K562 (cell line): ENCODE measurements around the gene ADGRB2. TPM values are rescaled to one million over a fixed set of nuclear protein-coding genes. Genes with fewer than 3 reads are reported as not detected.

Experiments
- ATAC-seq: fragments of 200-7000 bp; cut with Tn5 transposase; 3 replicates; pipeline ENCODE4 v1.9.1; 2020; ENCODE audit warnings: moderate library complexity
- BruUV-seq: library from RNA; stranded (reverse); fragments of 400-500 nt; replicated peaks from 2 replicates; lab custom pipeline; 2021; lab: Mats Ljungman, UMichigan
- CTCF ChIA-PET: fragments of 300-600 bp; formaldehyde crosslinking; extraction: SDS; loops from one replicate; lab custom pipeline; 2021; ENCODE audit warnings: low intra/inter-chr PET ratio; lab: Yijun Ruan, JAX
- POLR2A ChIA-PET: fragments of 300-600, 350-650 bp; sonication (Branson Sonifier 250); formaldehyde crosslinking; extraction: SDS; loops from one replicate; lab custom pipeline; 2021; ENCODE audit warnings: antibody characterized with exemption, inconsistent platforms; lab: Yijun Ruan, JAX
- DNase-seq, 4 experiments: peaks; one replicate each; pipeline versions ENCODE4 v3.0.0 to v3.0.0-alpha.2; 2011 to 2018; ENCODE audit warnings: low spot score in 3 of 4, mixed read lengths in 3 of 4; ENCODE audit errors: extremely low read depth in 1 of 4
- FAIRE-seq: peaks from 2 replicates; lab custom pipeline; 2011; peaks lifted over from hg19 to GRCh38; lab: Jason Lieb, UNC
- H2AFZ ChIP-seq: 2 replicates; pipeline ENCODE4 v1.6.0; 2011; ENCODE audit warnings: low read depth, low read length, control low read depth, inconsistent platforms
- H3K27ac ChIP-seq: fragments of 200-600 bp; 3 replicates; pipeline ENCODE4 v1.8.0; 2011; ENCODE audit warnings: low read depth, mild to moderate bottlenecking, control low read depth, inconsistent platforms, low read length, moderate library complexity, mixed read lengths; ENCODE audit errors: extremely low read depth
- H3K27me3 ChIP-seq, 2 experiments: fragments of 300-600 bp in 1 of 2; 2 replicates in 1 of 2; 3 replicates in 1 of 2; pipeline versions ENCODE4 v1.6.0 to v1.8.0; 2011; ENCODE audit warnings: inconsistent platforms in 2 of 2, low read length in 2 of 2, mild to moderate bottlenecking in 1 of 2, mixed read lengths in 1 of 2, moderate library complexity in 1 of 2; ENCODE audit not compliant: control insufficient read depth in 2 of 2, insufficient read depth in 2 of 2
- H3K36me3 ChIP-seq: fragments of 300-600 bp; 3 replicates; pipeline ENCODE4 v1.8.0; 2011; ENCODE audit warnings: mild to moderate bottlenecking, low read length, inconsistent platforms; ENCODE audit not compliant: control insufficient read depth, insufficient read depth
- H3K4me1 ChIP-seq, 2 experiments: fragments of 200-600 bp in 1 of 2; replicated peaks in 1 of 2; 2 replicates in 1 of 2; 3 replicates in 1 of 2; pipeline versions ENCODE4 v1.5.1 to v1.8.0; 2011; ENCODE audit warnings: inconsistent platforms in 2 of 2, low read length in 2 of 2, mild to moderate bottlenecking in 1 of 2, mixed read lengths in 1 of 2, moderate library complexity in 1 of 2; ENCODE audit not compliant: control insufficient read depth in 2 of 2, insufficient read depth in 2 of 2
- H3K4me2 ChIP-seq: 2 replicates; pipeline ENCODE4 v1.6.1; 2011; ENCODE audit warnings: low read length, control low read depth, inconsistent platforms, mixed read lengths; ENCODE audit not compliant: insufficient read depth
- H3K4me3 ChIP-seq: fragments of 200-600 bp; sonication (generic), shearing (Covaris generic); 2 replicates; pipeline ENCODE4 v1.5.1; 2016; ENCODE audit warnings: control low read depth, inconsistent platforms
- H3K79me2 ChIP-seq: fragments of 200-600 bp; 3 replicates; pipeline ENCODE4 v1.8.0; 2011; ENCODE audit warnings: low read length, inconsistent platforms; ENCODE audit not compliant: control insufficient read depth, insufficient read depth
- H3K9ac ChIP-seq, 2 experiments: 2 replicates each; pipeline versions ENCODE4 v1.6.0 to v1.6.1; 2011; ENCODE audit warnings: low read depth in 2 of 2, low read length in 2 of 2, control low read depth in 1 of 2, inconsistent platforms in 1 of 2, mild to moderate bottlenecking in 1 of 2, mixed read lengths in 1 of 2; ENCODE audit not compliant: insufficient read depth in 1 of 2
- H3K9me1 ChIP-seq: one replicate; pipeline ENCODE4 v1.6.0; 2011; ENCODE audit warnings: inconsistent platforms, mild to moderate bottlenecking, low read length, moderate library complexity; ENCODE audit not compliant: control insufficient read depth, insufficient read depth
- H3K9me3 ChIP-seq: replicated peaks from 2 replicates; pipeline ENCODE4 v1.5.1; 2011; ENCODE audit warnings: low read depth, low read length, inconsistent platforms; ENCODE audit not compliant: control insufficient read depth, insufficient read depth
- H4K20me1 ChIP-seq: replicated peaks from 2 replicates; pipeline ENCODE4 v1.6.1; 2011; ENCODE audit warnings: low read length, inconsistent platforms, mixed read lengths; ENCODE audit not compliant: control insufficient read depth, insufficient read depth
- HIVEP1 ChIP-seq: fragments of 250-450 bp; sonication (Bioruptor Pico); IDR thresholded peaks from 2 replicates; pipeline ENCODE4 v1.4.0; 2020; ENCODE audit warnings: mild to moderate bottlenecking
- LEF1 ChIP-seq: fragments of 450-650 bp; IDR thresholded peaks from 2 replicates; pipeline ENCODE4 v1.6.1; 2016; ENCODE audit warnings: mild to moderate bottlenecking
- MYBL2 ChIP-seq, 2 experiments: fragments of 450-650 bp in 1 of 2; sonication (generic) in 1 of 2; formaldehyde crosslinking in 1 of 2; IDR thresholded peaks; 2 replicates each; pipeline versions ENCODE4 v1.6.1 to v1.8.1; 2017 to 2022; ENCODE audit warnings: borderline replicate concordance in 1 of 2, inconsistent platforms in 1 of 2, low read depth in 1 of 2, mild to moderate bottlenecking in 1 of 2, missing genetic modification reagents in 1 of 2, moderate library complexity in 1 of 2
- SAP30 ChIP-seq: fragments of 200-600 bp; sonication (generic); IDR thresholded peaks from 2 replicates; pipeline ENCODE4 v1.6.1; 2012; ENCODE audit warnings: borderline replicate concordance, low read depth, mild to moderate bottlenecking, moderate library complexity, low read length, control low read depth, inconsistent platforms; ENCODE audit not compliant: insufficient read depth, poor library complexity, severe bottlenecking
- U2AF2 ChIP-seq: fragments of 200-400 bp; formaldehyde crosslinking; optimal IDR thresholded peaks from 2 replicates; pipeline ENCODE3; 2017; ENCODE audit warnings: low read depth, mild to moderate bottlenecking, low read length
- ZNF232 ChIP-seq: sonication (generic); formaldehyde crosslinking; IDR thresholded peaks from 2 replicates; pipeline ENCODE4 v1.8.0; 2022; ENCODE audit warnings: mild to moderate bottlenecking, missing genetic modification reagents
- ZNF274 ChIP-seq: IDR thresholded peaks from 2 replicates; pipeline ENCODE4 v1.6.1; 2011; ENCODE audit warnings: low read depth, mild to moderate bottlenecking, low read length, moderate library complexity, borderline replicate concordance
- ZNF75A ChIP-seq: fragments of 450-650 bp; formaldehyde crosslinking; IDR thresholded peaks from 2 replicates; pipeline ENCODE4 v1.4.0; 2020; ENCODE audit warnings: mild to moderate bottlenecking
- WGBS: fragments of 100-300 bp; shearing (Covaris generic); methylation state at CpG from one replicate; pipeline ENCODE4 v1.1.6; 2016; ENCODE audit warnings: low coverage, mixed read lengths; ENCODE audit not compliant: insufficient coverage; ENCODE audit errors: missing lambda C conversion rate; 5-methylcytosine and 5-hydroxymethylcytosine counted together
- in situ Hi-C: fragments of 300-500 bp; cut with MboI; formaldehyde crosslinking; loops from 4 replicates; pipeline ENCODE4 v1.15.0; 2018; ENCODE audit warnings: inconsistent platforms, mixed read lengths
- intact Hi-C: fragments of 100-400 bp; cut with micrococcal nuclease; formaldehyde crosslinking; loops from 2 replicates; pipeline ENCODE4 v1.14.2; 2022
- polyA plus RNA-seq, 8 experiments: library from polyadenylated mRNA; depleted of rRNA in 4 of 8; stranded (reverse) in 5 of 8; unstranded in 3 of 8; fragments of >200 nt; fragmentation: Nextera tagmentation in 2 of 8; fragmentation: Illumina TruSeq in 1 of 8; extraction: Ambion mirVana in 2 of 8; extraction: Trizol in 1 of 8; gene quantifications; 2 replicates each; pipeline versions ENCODE4 v1.2.1 to v1.2.3, GENCODE V29; 2011 to 2014; ENCODE audit warnings: inconsistent platforms in 1 of 8, missing spikeins in 1 of 8
- total RNA-seq, 7 experiments: library from RNA; depleted of rRNA in 6 of 7; stranded (reverse); fragments of >200 nt in 6 of 7; fragmentation: Illumina TruSeq in 2 of 7; extraction: Trizol in 2 of 7; gene quantifications; 2 replicates each; pipeline versions ENCODE4 v1.2.1 to v1.2.3, GENCODE V29; 2011 to 2021; ENCODE audit warnings: low replicate concordance in 1 of 7
- TF ChIP-seq, protein P1 (sequence below): sonication (generic); formaldehyde crosslinking; IDR thresholded peaks from 2 replicates; pipeline ENCODE4 v1.8.0; 2022; ENCODE audit warnings: mild to moderate bottlenecking, missing genetic modification reagents
- TF ChIP-seq, protein P2 (sequence below): fragments of 450-650 bp; formaldehyde crosslinking; IDR thresholded peaks from 2 replicates; pipeline ENCODE4 v1.4.0; 2022; ENCODE audit warnings: missing genetic modification characterization
- TF ChIP-seq, protein P3 (sequence below): fragments of 450-650 bp; formaldehyde crosslinking; IDR thresholded peaks from 2 replicates; pipeline ENCODE4 v1.4.0; 2020; ENCODE audit warnings: mild to moderate bottlenecking, moderate library complexity
- TF ChIP-seq, protein P4 (sequence below): sonication (generic); formaldehyde crosslinking; IDR thresholded peaks from 2 replicates; pipeline ENCODE4 v1.5.0; 2020; ENCODE audit warnings: missing genetic modification reagents
- TF ChIP-seq, protein P5 (sequence below): IDR thresholded peaks from 3 replicates; pipeline ENCODE4 v1.6.1; 2011; ENCODE audit warnings: borderline replicate concordance, mild to moderate bottlenecking, moderate library complexity; ENCODE audit not compliant: insufficient read length; ENCODE audit errors: extremely low read depth

Gene ADGRB2
- total and polyA plus RNA-seq, 9 of the 15 experiments (the other 6 are each of a cell fraction or from before 2014, with no cell fraction given), result 0.04 to 0.23 (median 0.20) TPM; not detected in 2

DNA sequence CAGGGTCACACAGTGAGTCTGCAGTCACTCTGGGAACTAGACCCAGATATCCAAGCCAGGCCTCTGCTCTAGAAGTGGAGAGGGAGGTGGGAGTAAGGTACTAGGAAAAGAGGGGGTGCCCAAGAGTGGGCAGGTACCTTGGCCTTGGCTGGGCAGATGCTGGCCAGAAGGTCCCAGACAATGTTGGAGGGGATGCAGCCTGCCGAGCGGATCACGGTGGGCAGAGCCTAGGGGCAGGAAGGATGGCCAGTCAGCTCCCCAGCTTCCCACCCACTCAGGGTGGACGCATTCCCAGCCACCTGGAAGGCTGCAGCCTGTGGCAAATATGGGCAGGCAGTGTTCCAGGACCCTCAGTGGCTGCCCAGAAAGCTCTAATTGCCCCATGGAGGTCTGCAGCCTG lies 28.4 kb upstream of the ADGRB2 start:
- DNase-seq, result no peak
- H3K27ac ChIP-seq, result no peak overlapping the region
- 1% methylated on average over 4 of the region's 4 CpGs for WGBS
- no peak overlapping the region for H2AFZ ChIP-seq
- H3K9ac ChIP-seq, result no peak overlapping the region; a peak in 1 of 4 replicates
- no TSS peak for BruUV-seq
- no peak for FAIRE-seq
- ChIA-PET POLR2A (interaction anchor here (0.6 kb wide), 1 partner anchor 195 kb away, joined by 3 read pairs; no protein-coding TSS in a partner anchor), CTCF (interaction anchor here (0.7 kb wide), 1 partner anchor 17 kb away, joined by 3 read pairs; no protein-coding TSS in a partner anchor)
- intact Hi-C loops (no loop called here), in situ Hi-C loops (no loop called here)
- peaks cover 14 to 31% of the 10 kb centered on the region in 2 experiments; a peak in 4 of 5 replicates for H3K4me1 ChIP-seq
- ATAC-seq, result no peak
- H3K27me3 ChIP-seq, result peaks cover 23 to 58% of the 10 kb centered on the region in 2 experiments
- H4K20me1 ChIP-seq, result peaks cover 11% of the 10 kb centered on the region
- H3K4me2 ChIP-seq, result no peak overlapping the region
- H3K9me1 ChIP-seq, result peaks cover 4% of the 10 kb centered on the region
- no peaks in the 10 kb centered on the region for H3K36me3 ChIP-seq
- no peaks in the 10 kb centered on the region for H3K79me2 ChIP-seq
- H3K4me3 ChIP-seq, result no peak overlapping the region
- H3K9me3 ChIP-seq, result no peaks in the 10 kb centered on the region
- TF ChIP-seq, protein P1, sequence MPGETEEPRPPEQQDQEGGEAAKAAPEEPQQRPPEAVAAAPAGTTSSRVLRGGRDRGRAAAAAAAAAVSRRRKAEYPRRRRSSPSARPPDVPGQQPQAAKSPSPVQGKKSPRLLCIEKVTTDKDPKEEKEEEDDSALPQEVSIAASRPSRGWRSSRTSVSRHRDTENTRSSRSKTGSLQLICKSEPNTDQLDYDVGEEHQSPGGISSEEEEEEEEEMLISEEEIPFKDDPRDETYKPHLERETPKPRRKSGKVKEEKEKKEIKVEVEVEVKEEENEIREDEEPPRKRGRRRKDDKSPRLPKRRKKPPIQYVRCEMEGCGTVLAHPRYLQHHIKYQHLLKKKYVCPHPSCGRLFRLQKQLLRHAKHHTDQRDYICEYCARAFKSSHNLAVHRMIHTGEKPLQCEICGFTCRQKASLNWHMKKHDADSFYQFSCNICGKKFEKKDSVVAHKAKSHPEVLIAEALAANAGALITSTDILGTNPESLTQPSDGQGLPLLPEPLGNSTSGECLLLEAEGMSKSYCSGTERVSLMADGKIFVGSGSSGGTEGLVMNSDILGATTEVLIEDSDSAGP (CRISPR knock-in tag), result no peak
- no peak for TF ChIP-seq MYBL2 (IDR thresholded peaks at IDR 0.05; ENCODE audit: low read depth)
- TF ChIP-seq MYBL2 (CRISPR knock-in tag; IDR thresholded peaks at IDR 0.05; ENCODE audit: borderline replicate concordance), result no peak
- TF ChIP-seq LEF1, result no peak
- TF ChIP-seq, protein P2, sequence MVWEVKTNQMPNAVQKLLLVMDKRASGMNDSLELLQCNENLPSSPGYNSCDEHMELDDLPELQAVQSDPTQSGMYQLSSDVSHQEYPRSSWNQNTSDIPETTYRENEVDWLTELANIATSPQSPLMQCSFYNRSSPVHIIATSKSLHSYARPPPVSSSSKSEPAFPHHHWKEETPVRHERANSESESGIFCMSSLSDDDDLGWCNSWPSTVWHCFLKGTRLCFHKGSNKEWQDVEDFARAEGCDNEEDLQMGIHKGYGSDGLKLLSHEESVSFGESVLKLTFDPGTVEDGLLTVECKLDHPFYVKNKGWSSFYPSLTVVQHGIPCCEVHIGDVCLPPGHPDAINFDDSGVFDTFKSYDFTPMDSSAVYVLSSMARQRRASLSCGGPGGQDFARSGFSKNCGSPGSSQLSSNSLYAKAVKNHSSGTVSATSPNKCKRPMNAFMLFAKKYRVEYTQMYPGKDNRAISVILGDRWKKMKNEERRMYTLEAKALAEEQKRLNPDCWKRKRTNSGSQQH (CRISPR knock-in tag), result no peak
- TF ChIP-seq ZNF75A (CRISPR knock-in tag), result no peak
- TF ChIP-seq, protein P3, sequence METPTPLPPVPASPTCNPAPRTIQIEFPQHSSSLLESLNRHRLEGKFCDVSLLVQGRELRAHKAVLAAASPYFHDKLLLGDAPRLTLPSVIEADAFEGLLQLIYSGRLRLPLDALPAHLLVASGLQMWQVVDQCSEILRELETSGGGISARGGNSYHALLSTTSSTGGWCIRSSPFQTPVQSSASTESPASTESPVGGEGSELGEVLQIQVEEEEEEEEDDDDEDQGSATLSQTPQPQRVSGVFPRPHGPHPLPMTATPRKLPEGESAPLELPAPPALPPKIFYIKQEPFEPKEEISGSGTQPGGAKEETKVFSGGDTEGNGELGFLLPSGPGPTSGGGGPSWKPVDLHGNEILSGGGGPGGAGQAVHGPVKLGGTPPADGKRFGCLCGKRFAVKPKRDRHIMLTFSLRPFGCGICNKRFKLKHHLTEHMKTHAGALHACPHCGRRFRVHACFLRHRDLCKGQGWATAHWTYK (CRISPR knock-in tag), result no peak
- TF ChIP-seq, protein P4, sequence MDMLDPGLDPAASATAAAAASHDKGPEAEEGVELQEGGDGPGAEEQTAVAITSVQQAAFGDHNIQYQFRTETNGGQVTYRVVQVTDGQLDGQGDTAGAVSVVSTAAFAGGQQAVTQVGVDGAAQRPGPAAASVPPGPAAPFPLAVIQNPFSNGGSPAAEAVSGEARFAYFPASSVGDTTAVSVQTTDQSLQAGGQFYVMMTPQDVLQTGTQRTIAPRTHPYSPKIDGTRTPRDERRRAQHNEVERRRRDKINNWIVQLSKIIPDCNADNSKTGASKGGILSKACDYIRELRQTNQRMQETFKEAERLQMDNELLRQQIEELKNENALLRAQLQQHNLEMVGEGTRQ (CRISPR knock-in tag), result no peak
- no peak for TF ChIP-seq ZNF274
- TF ChIP-seq SAP30, result no peak
- no peak for TF ChIP-seq ZNF232 (CRISPR knock-in tag)
- TF ChIP-seq U2AF2, result no peak
- TF ChIP-seq, protein P5, sequence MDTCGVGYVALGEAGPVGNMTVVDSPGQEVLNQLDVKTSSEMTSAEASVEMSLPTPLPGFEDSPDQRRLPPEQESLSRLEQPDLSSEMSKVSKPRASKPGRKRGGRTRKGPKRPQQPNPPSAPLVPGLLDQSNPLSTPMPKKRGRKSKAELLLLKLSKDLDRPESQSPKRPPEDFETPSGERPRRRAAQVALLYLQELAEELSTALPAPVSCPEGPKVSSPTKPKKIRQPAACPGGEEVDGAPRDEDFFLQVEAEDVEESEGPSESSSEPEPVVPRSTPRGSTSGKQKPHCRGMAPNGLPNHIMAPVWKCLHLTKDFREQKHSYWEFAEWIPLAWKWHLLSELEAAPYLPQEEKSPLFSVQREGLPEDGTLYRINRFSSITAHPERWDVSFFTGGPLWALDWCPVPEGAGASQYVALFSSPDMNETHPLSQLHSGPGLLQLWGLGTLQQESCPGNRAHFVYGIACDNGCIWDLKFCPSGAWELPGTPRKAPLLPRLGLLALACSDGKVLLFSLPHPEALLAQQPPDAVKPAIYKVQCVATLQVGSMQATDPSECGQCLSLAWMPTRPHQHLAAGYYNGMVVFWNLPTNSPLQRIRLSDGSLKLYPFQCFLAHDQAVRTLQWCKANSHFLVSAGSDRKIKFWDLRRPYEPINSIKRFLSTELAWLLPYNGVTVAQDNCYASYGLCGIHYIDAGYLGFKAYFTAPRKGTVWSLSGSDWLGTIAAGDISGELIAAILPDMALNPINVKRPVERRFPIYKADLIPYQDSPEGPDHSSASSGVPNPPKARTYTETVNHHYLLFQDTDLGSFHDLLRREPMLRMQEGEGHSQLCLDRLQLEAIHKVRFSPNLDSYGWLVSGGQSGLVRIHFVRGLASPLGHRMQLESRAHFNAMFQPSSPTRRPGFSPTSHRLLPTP, result no peak
- TF ChIP-seq HIVEP1 (CRISPR knock-in tag), result no peak
